Measurements from ENCODE around the gene LGI4. TPM values are rescaled to one million over a fixed set of nuclear protein-coding genes. Genes with fewer than 3 reads are reported as not detected.
"Not testable (repeated sequence)": the region's sequence is repeated elsewhere in the genome, so short reads cannot be mapped to it uniquely, and the experiment has no call there.

The LGI4 gene
- total RNA-seq, 1 donor from 2014 or later: 6.7 TPM

GRCh38 chr19:35132254-35132653 lies 2.6 kb downstream of the LGI4 start:
- no peaks in the 10 kb centered on the region for H3K9me3 ChIP-seq
- no peak for DNase-seq
- intact Hi-C loops (cut with DNase I): no loop called here
- H3K4me3 ChIP-seq: no peak overlapping the region
- H3K27ac ChIP-seq: no peak overlapping the region
- no peaks in the 10 kb centered on the region for H3K4me1 ChIP-seq
- no peaks in the 10 kb centered on the region for H3K36me3 ChIP-seq
- ATAC-seq: no peak
- H3K27me3 ChIP-seq: no peaks in the 10 kb centered on the region
- TF ChIP-seq CTCF (IDR thresholded peaks at IDR 0.05): no peak

GRCh38 chr19:35130761-35131720 lies 3.8 kb downstream of the LGI4 start:
- ATAC-seq: no peak

GRCh38 chr19:35129724-35130274 lies 5.1 kb downstream of the LGI4 start:
- H3K27me3 ChIP-seq; ATAC-seq; H3K36me3 ChIP-seq; H3K27ac ChIP-seq; DNase-seq; H3K4me3 ChIP-seq; intact Hi-C loops (cut with DNase I); H3K9me3 ChIP-seq; H3K4me1 ChIP-seq: not testable (repeated sequence)

More at GRCh38 chr19:35130761-35131720, 3.8 kb downstream of the LGI4 start:
- no peak for TF ChIP-seq CTCF (IDR thresholded peaks at IDR 0.05)
- Histone ChIP-seq H3K9me3 (no peaks in the 10 kb centered on the region), H3K27me3 (no peaks in the 10 kb centered on the region), H3K4me1 (no peaks in the 10 kb centered on the region), H3K4me3 (no peak overlapping the region), H3K27ac (no peak overlapping the region), H3K36me3 (no peaks in the 10 kb centered on the region)
- DNase-seq: no peak
- intact Hi-C loops (cut with DNase I): no loop called here

- Histone ChIP-seq H3K27ac (no peak overlapping the region), H3K9me3 (no peaks in the 10 kb centered on the region), H3K27me3 (no peaks in the 10 kb centered on the region), H3K4me3 (no peak overlapping the region), H3K36me3 (no peaks in the 10 kb centered on the region), H3K4me1 (peaks cover 12% of the 10 kb centered on the region)
- ATAC-seq (no peak), DNase-seq (no peak)
- no peak for TF ChIP-seq CTCF (IDR thresholded peaks at IDR 0.05)
- intact Hi-C loops (cut with DNase I): no loop called here
Measured at GRCh38 chr19:35128398-35129057, 6.3 kb downstream of the LGI4 start.

GRCh38 chr19:35127871-35128270 lies 7.0 kb downstream of the LGI4 start:
- Histone ChIP-seq H3K4me1 (peaks cover 15% of the 10 kb centered on the region), H3K27ac (no peak overlapping the region)
- ATAC-seq: no peak

More at GRCh38 chr19:35127871-35128270, 7.0 kb downstream of the LGI4 start:
- Histone ChIP-seq H3K27me3 (no peaks in the 10 kb centered on the region), H3K36me3 (no peaks in the 10 kb centered on the region), H3K4me3 (no peak overlapping the region), H3K9me3 (no peaks in the 10 kb centered on the region)
- no peak for DNase-seq
- intact Hi-C loops (cut with DNase I): no loop called here
- no peak for TF ChIP-seq CTCF (IDR thresholded peaks at IDR 0.05)

Data from upper lobe of right lung (tissue), 1 donor.